Upper lobe of left lung (tissue), 4 donors: Measurements from ENCODE around the gene SELENOO.

ENCODE experiments used
- CTCF ChIP-seq, 6 experiments: fragments of 450-650 bp in 4 of 6; fragments of 200-600 bp in 2 of 6; sonication (generic) in 2 of 6; IDR thresholded peaks; one replicate each; pipeline ENCODE4 v1.5.1; 2016 to 2019; ENCODE audit warnings: antibody characterized with exemption in 6 of 6
- POLR2A ChIP-seq, 4 donors: fragments of 450-650 bp; IDR thresholded peaks; one replicate each; pipeline ENCODE4 v1.5.1; 2016 to 2017; ENCODE audit warnings: antibody characterized with exemption in 4 of 4, mild to moderate bottlenecking in 2 of 4

GRCh38 chr22:50217543-50218152 lies 16.8 kb downstream of the SELENOO start:
- TF ChIP-seq POLR2A (IDR thresholded peaks at IDR 0.05): no peak
- TF ChIP-seq CTCF (IDR thresholded peaks at IDR 0.05): no peak
